HL-60 (cell line): ENCODE data around the gene SELENOK.

ENCODE experiments used
- DNase-seq, 2 experiments: peaks; one replicate each; pipeline ENCODE4 v3.0.0-alpha.2; 2010 to 2020; ENCODE audit warnings: low read depth in 1 of 2, low spot score in 1 of 2
- H3K27ac ChIP-seq: fragments of 250-450 bp; sonication (Bioruptor Pico); replicated peaks from 2 replicates; pipeline ENCODE4 v1.5.1; 2020; ENCODE audit warnings: mild to moderate bottlenecking, moderate library complexity
- H3K27me3 ChIP-seq: fragments of 250-450 bp; sonication (Bioruptor Pico); 2 replicates; pipeline ENCODE4 v1.5.1; 2021; ENCODE audit warnings: mild to moderate bottlenecking, moderate library complexity; ENCODE audit not compliant: insufficient read depth, poor library complexity, severe bottlenecking
- H3K4me3 ChIP-seq: replicated peaks from 2 replicates; pipeline ENCODE4 v1.5.1; 2011; ENCODE audit warnings: mild to moderate bottlenecking, control low read depth, low read length; ENCODE audit not compliant: insufficient read depth
- CTCF ChIP-seq: IDR thresholded peaks from one replicate; pipeline ENCODE4 v1.5.1; 2011; ENCODE audit warnings: low read length, control low read depth, inconsistent platforms; ENCODE audit not compliant: insufficient read depth
- GABPA ChIP-seq: IDR thresholded peaks from 2 replicates; pipeline ENCODE4 v1.6.1; 2012; ENCODE audit warnings: low read depth
- POLR2AphosphoS5 ChIP-seq: IDR thresholded peaks from 2 replicates; pipeline ENCODE4 v1.6.1; 2012; ENCODE audit warnings: low read depth
- REST ChIP-seq: IDR thresholded peaks from 2 replicates; pipeline ENCODE4 v1.6.1; 2012; ENCODE audit warnings: low read depth; ENCODE audit not compliant: insufficient replicate concordance
- SPI1 ChIP-seq: IDR thresholded peaks from 2 replicates; pipeline ENCODE4 v1.6.1; 2012; ENCODE audit warnings: low read depth, mild to moderate bottlenecking, borderline replicate concordance

SELENOK gene

DNA sequence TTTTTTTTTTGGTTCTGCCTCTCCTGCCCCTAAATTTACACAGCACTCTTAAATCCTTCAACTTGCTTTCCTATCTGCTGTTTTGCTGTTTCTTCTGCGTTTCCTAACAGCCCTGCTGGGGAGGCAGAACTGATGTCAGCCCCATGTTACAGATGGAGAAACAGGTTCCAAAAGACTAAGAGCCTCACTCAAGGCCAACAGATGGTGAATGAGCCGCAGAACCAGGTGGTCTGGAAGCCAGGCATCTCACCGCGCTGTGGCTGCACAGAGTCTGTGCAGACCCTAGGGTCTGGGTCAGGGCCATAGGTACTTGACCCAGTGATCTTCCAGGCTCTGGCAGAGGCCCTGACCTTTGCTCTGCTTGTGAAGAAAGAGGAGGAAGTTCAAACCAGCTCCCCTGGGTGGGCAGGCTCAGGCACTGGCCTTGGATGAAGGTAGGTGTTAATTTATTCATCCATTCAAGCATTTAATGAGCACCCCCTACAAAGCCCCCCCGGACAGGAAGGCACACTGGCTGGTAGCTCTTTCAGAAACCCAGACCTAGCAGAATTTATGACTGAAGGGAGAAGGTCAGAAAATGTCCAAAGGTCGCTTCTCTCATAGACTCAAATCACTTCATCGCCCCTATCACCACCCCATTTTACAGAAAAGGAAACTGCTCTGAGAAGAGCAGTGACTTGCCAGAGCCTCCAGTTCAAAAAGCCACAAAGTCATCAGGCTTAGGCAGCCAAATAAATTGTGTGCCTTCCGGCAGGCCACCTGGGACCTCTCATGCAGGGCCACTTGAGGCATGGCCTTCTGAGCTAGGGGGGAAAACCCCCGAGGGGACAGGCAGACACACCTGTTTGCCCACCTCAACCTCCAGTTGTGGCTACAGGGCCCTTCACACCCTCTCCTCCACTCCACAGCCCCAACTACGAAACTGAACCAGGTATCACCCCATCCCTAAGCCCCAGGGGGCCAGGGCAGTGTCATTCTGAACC, 48.2 kb downstream of the SELENOK start:
- Histone ChIP-seq H3K27ac (no peak overlapping the region), H3K27me3 (peaks cover 23% of the 10 kb centered on the region), H3K4me3 (no peak overlapping the region)
- DNase-seq: no peak
- TF ChIP-seq POLR2AphosphoS5 (no peak), CTCF (no peak), SPI1 (no peak), REST (no peak), GABPA (no peak)

GRCh38 chr3:53842436-53843194, 49.0 kb downstream of the SELENOK start:
- TF ChIP-seq SPI1 (no peak), GABPA (no peak), REST (no peak), POLR2AphosphoS5 (no peak), CTCF (no peak)
- H3K4me3 ChIP-seq: no peak overlapping the region
- peaks cover 22% of the 10 kb centered on the region for H3K27me3 ChIP-seq
- DNase-seq: no peak
- no peak overlapping the region for H3K27ac ChIP-seq

DNA sequence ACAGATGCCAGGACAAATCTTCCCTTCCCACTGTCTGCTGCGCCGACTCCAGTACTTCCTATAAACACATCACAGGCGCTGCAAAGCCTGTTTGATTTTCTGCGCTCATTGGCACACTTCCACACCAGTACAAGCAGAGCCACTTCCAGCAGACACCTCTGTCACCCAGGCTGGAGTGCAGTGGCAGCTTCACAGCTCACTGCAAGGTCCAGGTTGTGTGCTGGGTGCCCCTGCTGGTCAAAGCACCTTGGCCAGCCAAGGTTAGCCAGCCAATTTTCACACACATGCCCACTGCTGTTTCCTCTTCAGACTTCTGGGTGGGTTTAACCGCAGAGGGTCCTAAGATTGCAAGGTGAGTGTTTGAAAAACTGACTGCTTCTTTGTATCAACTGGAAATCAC, 50.4 kb downstream of the SELENOK start:
- Histone ChIP-seq H3K27me3 (peaks cover 13% of the 10 kb centered on the region), H3K27ac (no peak overlapping the region), H3K4me3 (no peak overlapping the region)
- DNase-seq: no peak
- TF ChIP-seq POLR2AphosphoS5 (no peak), REST (no peak), SPI1 (no peak), CTCF (no peak), GABPA (no peak)
